Central memory CD8-positive, alpha-beta T cell (primary cell): ENCODE data around the gene CCSER2.
"Not testable (repeated sequence)": the region's sequence is repeated elsewhere in the genome, so short reads cannot be mapped to it uniquely, and the experiment has no call there.

ENCODE experiments used
- ATAC-seq: fragments of 150-1000 bp; cut with Tn5 transposase; replicated peaks from 2 replicates; pipeline ENCODE4 v1.10.0; 2022; ENCODE audit warnings: mild to moderate bottlenecking, moderate FRiP score, moderate number of reproducible peaks; ENCODE audit not compliant: poor library complexity, severe bottlenecking; ENCODE audit errors: extremely low read depth
- DNase-seq, 2 donors: peaks; one replicate each; pipeline ENCODE4 v3.0.0; 2021; ENCODE audit warnings: low spot score in 2 of 2
- H3K27ac Mint-ChIP-seq: one replicate; pipeline ENCODE4 v1.8.0; 2022; ENCODE audit warnings: low read depth, mild to moderate bottlenecking, moderate library complexity, mixed read lengths
- H3K27me3 Mint-ChIP-seq: one replicate; pipeline ENCODE4 v1.8.0; 2022; ENCODE audit warnings: mixed read lengths
- H3K36me3 Mint-ChIP-seq: one replicate; pipeline ENCODE4 v1.8.0; 2022; ENCODE audit warnings: mild to moderate bottlenecking, moderate library complexity, mixed read lengths; ENCODE audit not compliant: insufficient read depth
- H3K4me1 Mint-ChIP-seq: one replicate; pipeline ENCODE4 v1.8.0; 2022; ENCODE audit warnings: mixed read lengths
- H3K4me3 Mint-ChIP-seq: one replicate; pipeline ENCODE4 v1.8.0; 2022; ENCODE audit warnings: mild to moderate bottlenecking, moderate library complexity, mixed read lengths
- H3K9me3 Mint-ChIP-seq: one replicate; pipeline ENCODE4 v1.8.0; 2022; ENCODE audit warnings: mixed read lengths

Gene CCSER2

GRCh38 chr10:84340632-84341537 is 12.5 kb downstream of the CCSER2 start:
- peak; percentile 42 for ATAC-seq
- no peak for DNase-seq
- Mint-ChIP-seq H3K36me3 (peaks cover 15% of the 10 kb centered on the region), H3K4me1 (peaks cover 60% of the 10 kb centered on the region), H3K27ac (peak overlapping the region; percentile 92), H3K9me3 (no peaks in the 10 kb centered on the region), H3K4me3 (peak overlapping the region; percentile 62), H3K27me3 (no peaks in the 10 kb centered on the region)

- Mint-ChIP-seq H3K27ac (peak overlapping the region; percentile 92), H3K27me3 (no peaks in the 10 kb centered on the region), H3K4me1 (peaks cover 60% of the 10 kb centered on the region), H3K36me3 (peaks cover 15% of the 10 kb centered on the region), H3K4me3 (peak overlapping the region; percentile 62), H3K9me3 (no peaks in the 10 kb centered on the region)
- DNase-seq (no peak), ATAC-seq (no peak)
Measured at GRCh38 chr10:84341538-84341856, 13.1 kb downstream of the CCSER2 start.

- DNase-seq (no peak), ATAC-seq (no peak)
- Mint-ChIP-seq H3K4me1 (peaks cover 60% of the 10 kb centered on the region), H3K36me3 (peaks cover 15% of the 10 kb centered on the region), H3K4me3 (peak overlapping the region; percentile 62), H3K27me3 (no peaks in the 10 kb centered on the region), H3K27ac (peak overlapping the region; percentile 92), H3K9me3 (no peaks in the 10 kb centered on the region)
Measured at GRCh38 chr10:84341983-84342382, 13.6 kb downstream of the CCSER2 start.

DNA sequence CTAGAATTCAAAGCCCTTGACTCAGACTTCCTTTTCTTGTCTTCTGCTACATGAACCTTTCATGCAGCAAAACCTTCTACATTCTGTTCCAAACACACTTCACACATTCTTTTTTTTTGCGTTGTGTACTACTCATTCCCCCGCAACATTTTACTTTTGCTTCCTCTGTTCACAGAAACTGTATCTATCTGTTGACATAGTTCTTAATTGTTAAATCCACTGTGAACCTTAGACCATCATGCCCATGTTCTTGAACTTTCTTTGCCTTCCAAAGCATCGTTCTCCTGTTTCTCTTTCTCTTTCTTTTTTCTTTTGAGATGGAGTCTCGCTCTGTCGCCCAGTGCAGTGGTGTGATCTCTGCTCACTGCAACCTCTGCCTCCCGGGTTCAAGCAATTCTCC is 14.2 kb downstream of the CCSER2 start:
- peaks cover 16% of the 10 kb centered on the region for H3K36me3 Mint-ChIP-seq
- H3K4me1 Mint-ChIP-seq = peaks cover 60% of the 10 kb centered on the region
- ATAC-seq (peak; percentile 54), DNase-seq (no peak)
- H3K27ac Mint-ChIP-seq = peak overlapping the region; percentile 92
- peak overlapping the region; percentile 62 for H3K4me3 Mint-ChIP-seq
- no peaks in the 10 kb centered on the region for H3K9me3 Mint-ChIP-seq
- H3K27me3 Mint-ChIP-seq = no peaks in the 10 kb centered on the region

DNA sequence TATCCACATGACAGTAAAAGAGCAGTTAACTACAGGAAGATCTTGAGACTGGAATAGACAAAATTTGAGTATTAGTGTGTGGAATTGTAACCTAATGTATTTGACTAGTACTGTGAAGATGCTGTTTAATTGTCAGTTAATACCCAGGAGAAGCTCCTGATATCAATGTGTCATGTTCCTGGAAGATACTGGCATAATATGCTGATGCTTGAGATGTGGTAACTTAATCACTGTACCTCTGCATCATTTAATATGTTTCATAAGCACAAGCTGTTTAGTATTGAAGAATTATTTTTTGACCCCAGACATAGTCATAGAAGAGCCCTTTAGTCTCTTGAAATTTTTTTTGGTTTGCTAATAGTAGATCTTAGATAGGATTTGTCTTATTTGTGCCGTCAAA is 15.4 kb downstream of the CCSER2 start:
- no peaks in the 10 kb centered on the region for H3K9me3 Mint-ChIP-seq
- no peak for DNase-seq
- ATAC-seq = no peak
- peaks cover 58% of the 10 kb centered on the region for H3K4me1 Mint-ChIP-seq
- H3K36me3 Mint-ChIP-seq = peaks cover 17% of the 10 kb centered on the region
- no peaks in the 10 kb centered on the region for H3K27me3 Mint-ChIP-seq
- peak overlapping the region; percentile 62 for H3K4me3 Mint-ChIP-seq
- peak overlapping the region; percentile 92 for H3K27ac Mint-ChIP-seq

DNA sequence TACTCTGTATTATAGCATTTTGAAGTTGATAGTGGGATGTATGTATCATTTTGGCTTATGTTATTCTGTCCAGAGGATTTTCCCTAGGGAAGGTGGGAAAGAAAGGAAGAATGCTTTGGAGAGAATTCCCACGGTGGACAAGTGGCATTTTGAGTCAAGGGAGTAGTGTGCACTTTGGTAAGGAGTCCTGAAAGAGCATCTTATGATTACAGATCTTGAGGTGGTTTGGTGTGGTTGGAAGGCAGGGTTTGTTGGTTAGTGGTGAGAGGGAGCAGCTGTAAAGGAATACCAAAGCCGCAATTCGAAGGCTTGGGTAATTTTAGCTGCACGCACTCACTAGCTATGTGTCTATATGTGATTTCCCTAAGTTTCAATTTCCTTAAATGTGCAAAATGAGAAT is 16.1 kb downstream of the CCSER2 start:
- no peaks in the 10 kb centered on the region for H3K9me3 Mint-ChIP-seq
- DNase-seq (no peak), ATAC-seq (no peak)
- peaks cover 61% of the 10 kb centered on the region for H3K4me1 Mint-ChIP-seq
- no peaks in the 10 kb centered on the region for H3K27me3 Mint-ChIP-seq
- H3K27ac Mint-ChIP-seq = peak overlapping the region; percentile 92
- peaks cover 17% of the 10 kb centered on the region for H3K36me3 Mint-ChIP-seq
- peak overlapping the region; percentile 43 for H3K4me3 Mint-ChIP-seq

GRCh38 chr10:84347575-84348002 is 19.2 kb downstream of the CCSER2 start:
- not testable (repeated sequence) for H3K27ac Mint-ChIP-seq, H3K9me3 Mint-ChIP-seq, H3K27me3 Mint-ChIP-seq, H3K4me3 Mint-ChIP-seq, ATAC-seq, DNase-seq
- H3K36me3 Mint-ChIP-seq = peaks cover 11% of the 10 kb centered on the region
- peaks cover 58% of the 10 kb centered on the region for H3K4me1 Mint-ChIP-seq

- no peaks in the 10 kb centered on the region for H3K27me3 Mint-ChIP-seq
- no peaks in the 10 kb centered on the region for H3K9me3 Mint-ChIP-seq
- peaks cover 58% of the 10 kb centered on the region for H3K4me1 Mint-ChIP-seq
- ATAC-seq = no peak
- no peak for DNase-seq
- peaks cover 11% of the 10 kb centered on the region for H3K36me3 Mint-ChIP-seq
- H3K27ac Mint-ChIP-seq = no peak overlapping the region
- H3K4me3 Mint-ChIP-seq = no peak overlapping the region
Measured at GRCh38 chr10:84348447-84348846, 20.1 kb downstream of the CCSER2 start.

GRCh38 chr10:84348860-84349259 is 20.5 kb downstream of the CCSER2 start:
- Mint-ChIP-seq H3K4me1 (peaks cover 58% of the 10 kb centered on the region), H3K36me3 (peaks cover 11% of the 10 kb centered on the region), H3K27ac (peak overlapping the region; percentile 53), H3K27me3 (no peaks in the 10 kb centered on the region), H3K9me3 (no peaks in the 10 kb centered on the region), H3K4me3 (no peak overlapping the region)
- ATAC-seq = no peak
- DNase-seq = no peak

DNA sequence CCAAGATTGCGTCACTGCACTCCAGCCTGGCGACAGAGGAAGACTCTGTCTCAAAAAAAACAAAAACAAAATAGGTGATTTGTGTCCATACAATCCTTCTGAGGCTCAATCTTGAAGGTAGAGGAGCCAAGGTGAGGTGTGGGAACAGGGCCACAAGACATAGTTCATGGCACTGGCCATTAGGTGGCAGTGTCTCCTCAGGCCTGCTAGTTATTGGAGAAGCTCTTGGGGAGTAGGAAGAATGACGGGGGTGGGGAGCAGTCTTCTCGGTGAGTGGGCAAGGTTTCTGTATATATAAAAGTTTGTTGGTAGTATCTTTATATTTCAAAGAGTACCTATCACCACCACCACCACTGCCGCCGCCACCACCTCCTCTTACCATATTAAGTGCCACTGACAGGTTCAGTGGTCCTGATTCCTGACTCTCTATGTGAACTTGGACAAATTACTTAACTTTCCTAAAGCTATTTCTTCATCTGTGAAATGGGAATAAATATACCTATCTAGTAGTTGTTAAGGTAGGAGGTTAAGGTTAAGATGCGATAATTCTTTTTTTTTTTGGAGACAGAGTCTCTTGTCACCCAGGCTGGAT is 24.0 kb downstream of the CCSER2 start:
- ATAC-seq (peak; percentile 64), DNase-seq (peak; percentile 45 to 63)
- Mint-ChIP-seq H3K27ac (no peak overlapping the region), H3K36me3 (peaks cover 7% of the 10 kb centered on the region), H3K4me1 (peaks cover 78% of the 10 kb centered on the region), H3K27me3 (no peaks in the 10 kb centered on the region), H3K9me3 (no peaks in the 10 kb centered on the region), H3K4me3 (peak overlapping the region; percentile 37)

GRCh38 chr10:84353052-84353803 is 24.8 kb downstream of the CCSER2 start:
- H3K27ac Mint-ChIP-seq = no peak overlapping the region
- H3K9me3 Mint-ChIP-seq = no peaks in the 10 kb centered on the region
- H3K4me1 Mint-ChIP-seq = peaks cover 84% of the 10 kb centered on the region
- H3K4me3 Mint-ChIP-seq = peak overlapping the region; percentile 26
- no peak for DNase-seq
- H3K36me3 Mint-ChIP-seq = peaks cover 5% of the 10 kb centered on the region
- no peak for ATAC-seq
- H3K27me3 Mint-ChIP-seq = no peaks in the 10 kb centered on the region

GRCh38 chr10:84354623-84355022 is 26.2 kb downstream of the CCSER2 start:
- Mint-ChIP-seq H3K36me3 (peaks cover 8% of the 10 kb centered on the region), H3K27me3 (no peaks in the 10 kb centered on the region), H3K4me1 (peaks cover 89% of the 10 kb centered on the region), H3K27ac (peak overlapping the region; percentile 86), H3K9me3 (no peaks in the 10 kb centered on the region), H3K4me3 (peak overlapping the region; percentile 65)
- ATAC-seq (no peak), DNase-seq (no peak)
